ENCODE data around the gene ZDHHC3.

DNA sequence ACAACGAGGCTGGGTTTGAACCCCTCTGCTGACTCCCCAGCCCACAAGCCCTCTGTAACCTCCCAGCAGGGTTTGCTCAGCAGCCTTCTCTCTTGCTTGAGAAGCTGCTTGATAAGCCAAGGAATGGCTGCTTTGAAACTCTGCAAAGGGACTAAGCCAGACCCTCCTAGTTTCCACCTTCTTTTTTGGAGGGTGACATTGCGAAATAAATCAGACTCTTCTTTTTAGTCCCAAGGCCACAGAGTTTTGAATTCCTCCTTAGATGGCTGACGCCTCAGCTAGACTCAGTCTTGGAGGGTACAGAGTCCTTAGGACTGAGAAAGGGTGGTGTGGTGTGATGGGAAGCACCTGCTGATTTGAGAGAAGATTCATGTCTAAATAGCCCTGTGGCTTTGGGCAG, 100.4 kb downstream of the ZDHHC3 start:
- no peak for TF ChIP-seq POLR2AphosphoS5 (IDR thresholded peaks at IDR 0.05)
- TF ChIP-seq, protein P1, sequence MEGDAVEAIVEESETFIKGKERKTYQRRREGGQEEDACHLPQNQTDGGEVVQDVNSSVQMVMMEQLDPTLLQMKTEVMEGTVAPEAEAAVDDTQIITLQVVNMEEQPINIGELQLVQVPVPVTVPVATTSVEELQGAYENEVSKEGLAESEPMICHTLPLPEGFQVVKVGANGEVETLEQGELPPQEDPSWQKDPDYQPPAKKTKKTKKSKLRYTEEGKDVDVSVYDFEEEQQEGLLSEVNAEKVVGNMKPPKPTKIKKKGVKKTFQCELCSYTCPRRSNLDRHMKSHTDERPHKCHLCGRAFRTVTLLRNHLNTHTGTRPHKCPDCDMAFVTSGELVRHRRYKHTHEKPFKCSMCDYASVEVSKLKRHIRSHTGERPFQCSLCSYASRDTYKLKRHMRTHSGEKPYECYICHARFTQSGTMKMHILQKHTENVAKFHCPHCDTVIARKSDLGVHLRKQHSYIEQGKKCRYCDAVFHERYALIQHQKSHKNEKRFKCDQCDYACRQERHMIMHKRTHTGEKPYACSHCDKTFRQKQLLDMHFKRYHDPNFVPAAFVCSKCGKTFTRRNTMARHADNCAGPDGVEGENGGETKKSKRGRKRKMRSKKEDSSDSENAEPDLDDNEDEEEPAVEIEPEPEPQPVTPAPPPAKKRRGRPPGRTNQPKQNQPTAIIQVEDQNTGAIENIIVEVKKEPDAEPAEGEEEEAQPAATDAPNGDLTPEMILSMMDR (IDR thresholded peaks at IDR 0.05) = no peak
